HG03558 (cell line): ENCODE data around the gene RMND1.
"Not testable (repeated sequence)": the region's sequence is repeated elsewhere in the genome, so short reads cannot be mapped to it uniquely, and the experiment has no call there.

ENCODE experiments used
- ATAC-seq: cut with Tn5 transposase; IDR thresholded peaks from one replicate; pipeline ENCODE4 v1.9.1; 2021; ENCODE audit warnings: moderate number of reproducible peaks; ENCODE audit not compliant: unreplicated experiment; ENCODE audit errors: extremely low read depth

The RMND1 gene

GRCh38 chr6:151389618-151390275, 62.2 kb downstream of the RMND1 start:
- ATAC-seq: peak; percentile 32

- no peak for ATAC-seq
These were observed 62.8 kb downstream of the RMND1 start for GRCh38 chr6:151388997-151389617.

GRCh38 chr6:151388236-151388635, 63.7 kb downstream of the RMND1 start:
- ATAC-seq: no peak

GRCh38 chr6:151387175-151387970, 64.6 kb downstream of the RMND1 start:
- ATAC-seq: no peak

- no peak for ATAC-seq
These were observed 66.7 kb downstream of the RMND1 start for GRCh38 chr6:151385177-151385576.

- ATAC-seq: no peak
These were observed 67.8 kb downstream of the RMND1 start for GRCh38 chr6:151384151-151384550.

- not testable (repeated sequence) for ATAC-seq
These were observed 69.3 kb downstream of the RMND1 start for GRCh38 chr6:151382631-151383030.

- no peak for ATAC-seq
These were observed 70.2 kb downstream of the RMND1 start for GRCh38 chr6:151381722-151382121.

GRCh38 chr6:151380848-151381205, 71.1 kb downstream of the RMND1 start:
- no peak for ATAC-seq

- ATAC-seq: peak; percentile 48
These were observed 71.7 kb downstream of the RMND1 start for GRCh38 chr6:151379933-151380847.

- no peak for ATAC-seq
These were observed 74.8 kb downstream of the RMND1 start for GRCh38 chr6:151377095-151377494.

GRCh38 chr6:151376440-151376839, 75.5 kb downstream of the RMND1 start:
- no peak for ATAC-seq

GRCh38 chr6:151375833-151376232, 76.1 kb downstream of the RMND1 start:
- no peak for ATAC-seq

- no peak for ATAC-seq
These were observed 77.8 kb downstream of the RMND1 start for GRCh38 chr6:151374036-151374683.

- ATAC-seq: no peak
These were observed 79.8 kb downstream of the RMND1 start for GRCh38 chr6:151372164-151372563.

GRCh38 chr6:151370509-151371078, 81.3 kb downstream of the RMND1 start:
- no peak for ATAC-seq

- ATAC-seq: no peak
These were observed 86.7 kb downstream of the RMND1 start for GRCh38 chr6:151365233-151365632.

GRCh38 chr6:151359486-151359885, 92.4 kb downstream of the RMND1 start:
- ATAC-seq: no peak

GRCh38 chr6:151358475-151358874, 93.5 kb downstream of the RMND1 start:
- no peak for ATAC-seq
